T-helper 9 cell (primary cell): ENCODE data around the gene USP32.

Source experiments
- DNase-seq: peaks from one replicate; pipeline ENCODE4 v3.0.0-alpha.2; 2020

USP32 gene

DNA sequence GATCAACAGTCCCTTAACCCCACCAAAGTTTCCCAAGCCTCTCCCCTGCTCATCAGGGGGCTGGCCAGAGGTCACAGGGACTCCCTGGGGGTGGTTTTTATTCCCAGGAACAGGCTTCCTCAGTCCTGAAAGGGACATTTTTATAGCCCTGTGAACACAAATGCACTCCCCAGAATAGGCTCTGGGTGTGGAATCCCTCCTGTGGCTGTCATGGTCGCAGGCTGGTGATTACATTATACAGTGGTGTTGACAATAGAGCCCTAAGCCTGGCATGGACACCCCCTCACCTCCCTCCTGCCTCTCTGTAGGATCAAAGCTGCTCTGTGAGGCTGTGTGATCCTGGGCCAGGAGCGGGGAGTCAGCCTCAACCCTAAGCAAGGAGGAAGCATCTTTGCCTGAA is 243.6 kb downstream of the USP32 start:
- no peak for DNase-seq

- no peak for DNase-seq
Measured at GRCh38 chr17:60147553-60148223, 244.2 kb downstream of the USP32 start.

DNA sequence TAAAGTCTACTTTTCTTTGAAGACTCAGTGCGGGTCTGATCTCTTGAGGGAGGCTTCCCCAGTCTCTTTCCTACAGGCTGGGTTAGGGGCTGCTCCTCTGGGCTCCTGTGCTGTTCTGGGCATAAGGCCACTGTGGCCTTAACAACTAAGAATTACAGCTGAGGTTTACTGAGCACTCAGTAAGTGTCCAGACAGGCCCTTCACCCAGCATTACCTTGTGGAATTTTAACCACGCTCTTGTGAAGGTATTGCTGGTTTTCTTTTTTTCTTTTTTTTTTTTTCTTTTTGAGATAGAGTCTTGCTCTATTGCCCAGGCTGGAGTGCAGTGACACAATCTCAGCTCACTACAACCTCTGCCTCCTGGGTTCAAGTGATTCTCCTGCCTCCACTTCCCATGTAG is 245.7 kb downstream of the USP32 start:
- no peak for DNase-seq

DNA sequence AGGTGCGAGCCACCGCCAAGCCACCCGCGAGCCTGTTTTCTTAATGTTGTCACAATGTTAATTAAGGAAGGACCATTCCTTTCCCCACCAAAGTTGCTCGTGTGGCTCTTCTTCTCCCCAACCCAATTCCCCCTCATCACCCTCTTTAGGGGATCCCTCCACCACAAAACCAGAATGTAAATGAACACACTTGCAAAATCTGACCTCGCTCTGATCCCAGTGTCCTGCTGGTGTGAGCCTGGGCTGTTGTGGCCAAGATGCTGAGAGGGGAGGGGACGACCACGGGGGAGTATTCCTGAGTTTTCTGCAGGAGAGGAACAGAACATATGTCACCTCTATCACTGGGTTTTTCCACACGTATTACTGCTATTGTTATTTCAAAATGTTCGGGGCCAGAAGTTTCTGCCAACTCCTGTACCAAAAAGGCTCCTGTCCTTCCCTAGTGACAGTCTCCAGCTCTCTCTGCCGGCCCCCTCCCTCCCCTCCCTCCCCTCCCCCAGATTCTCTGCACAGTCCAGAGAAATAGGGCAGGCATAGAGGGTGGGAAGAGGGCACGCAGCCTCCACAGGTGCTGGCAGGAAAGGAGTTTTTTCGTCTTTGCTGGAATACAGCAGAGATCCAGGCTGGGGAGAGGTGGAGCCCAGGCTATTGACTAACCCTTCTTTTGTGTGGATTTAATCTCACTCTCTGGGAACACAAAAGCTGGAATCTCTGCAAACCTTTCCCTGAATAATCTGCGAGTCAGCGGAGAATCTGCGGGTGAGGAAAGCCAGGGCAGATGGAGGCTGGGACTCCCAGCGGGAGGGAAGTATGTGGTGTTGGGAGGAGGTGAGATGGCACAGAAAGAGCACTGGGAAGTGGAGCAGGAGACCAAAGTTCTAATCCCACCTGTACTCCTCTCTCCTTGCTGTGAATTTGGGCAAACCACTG is 246.7 kb downstream of the USP32 start:
- DNase-seq, result no peak

GRCh38 chr17:60142872-60143499 is 248.9 kb downstream of the USP32 start:
- DNase-seq, result peak; percentile 60

- DNase-seq, result no peak
Measured at GRCh38 chr17:60141111-60142018, 250.6 kb downstream of the USP32 start.

- DNase-seq, result peak; percentile 66
Measured at GRCh38 chr17:60139438-60140285, 252.3 kb downstream of the USP32 start.

GRCh38 chr17:60138769-60139437 is 253.0 kb downstream of the USP32 start:
- no peak for DNase-seq

- DNase-seq, result no peak
Measured at GRCh38 chr17:60137731-60138130, 254.2 kb downstream of the USP32 start.

DNA sequence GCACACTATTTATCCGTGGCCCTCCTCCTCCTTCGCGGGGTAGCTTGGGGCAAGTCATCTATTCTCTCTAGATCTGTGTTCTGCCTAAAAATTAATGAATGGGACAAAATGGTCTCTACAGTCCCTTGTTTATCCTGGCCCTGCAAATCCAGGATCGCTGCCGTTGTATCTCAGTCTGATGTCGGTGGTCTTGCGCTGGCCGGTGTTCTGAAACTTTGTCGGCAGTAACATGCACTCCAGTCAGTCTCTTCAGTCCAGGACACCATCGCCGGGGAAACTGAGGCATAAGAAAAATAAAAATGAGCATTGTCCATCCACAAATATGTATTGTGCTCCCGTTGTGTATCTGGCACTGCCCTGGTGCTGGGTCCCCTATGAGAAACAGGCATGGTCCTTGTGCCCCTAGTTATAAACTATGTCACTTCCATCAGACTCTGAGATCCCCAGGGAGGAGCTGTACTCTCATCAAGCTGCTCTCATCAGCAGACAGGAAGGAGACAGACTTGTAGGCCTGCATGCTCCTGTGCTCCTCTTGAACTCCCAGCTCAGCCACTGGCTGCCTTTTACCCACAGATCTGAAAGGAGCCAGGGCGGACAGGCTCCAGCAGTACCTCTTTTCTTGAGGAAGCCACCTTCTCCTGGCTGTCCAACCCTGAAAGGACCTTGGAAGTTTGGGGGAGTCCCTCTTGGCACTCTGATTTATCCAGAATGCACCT is 255.8 kb downstream of the USP32 start:
- no peak for DNase-seq

DNA sequence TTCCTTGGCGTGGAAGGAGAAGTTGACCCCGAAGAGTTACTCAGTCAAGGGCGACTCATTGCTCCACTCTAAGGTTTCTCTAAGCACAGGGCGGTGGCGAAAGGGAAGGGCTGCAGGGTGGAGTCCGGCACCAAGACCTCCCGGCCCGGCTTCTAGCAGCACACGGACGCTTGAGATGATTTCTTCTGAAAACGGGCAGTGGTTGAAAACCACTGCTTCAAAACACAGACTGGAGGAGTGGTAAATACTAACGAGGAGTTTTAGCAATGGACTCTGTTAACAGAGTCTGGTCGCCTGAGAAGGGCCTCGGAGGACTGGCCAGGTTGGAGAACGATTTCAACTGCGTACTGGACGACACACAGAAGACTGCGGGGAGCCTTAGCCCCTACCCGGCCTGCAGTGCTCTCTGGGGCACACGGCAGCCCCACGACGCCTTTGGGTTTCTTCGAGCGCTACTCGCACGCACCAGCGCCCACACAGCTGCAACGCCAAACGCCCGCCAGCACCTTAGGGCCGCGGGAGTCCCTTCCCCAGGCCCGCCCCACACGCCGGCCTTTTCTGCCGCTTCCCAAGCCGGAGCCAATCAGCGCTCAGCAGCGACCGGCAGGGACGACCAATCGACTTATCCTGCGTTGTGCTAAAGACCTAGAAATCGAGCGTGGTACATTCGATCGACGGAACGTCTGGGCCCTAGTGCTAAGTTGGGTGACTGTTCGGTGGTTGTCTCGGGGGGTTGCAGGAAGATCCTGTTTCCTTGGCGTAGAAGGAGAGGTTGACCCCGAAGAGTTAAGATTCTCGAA is 256.6 kb downstream of the USP32 start:
- peak; percentile 61 for DNase-seq

DNA sequence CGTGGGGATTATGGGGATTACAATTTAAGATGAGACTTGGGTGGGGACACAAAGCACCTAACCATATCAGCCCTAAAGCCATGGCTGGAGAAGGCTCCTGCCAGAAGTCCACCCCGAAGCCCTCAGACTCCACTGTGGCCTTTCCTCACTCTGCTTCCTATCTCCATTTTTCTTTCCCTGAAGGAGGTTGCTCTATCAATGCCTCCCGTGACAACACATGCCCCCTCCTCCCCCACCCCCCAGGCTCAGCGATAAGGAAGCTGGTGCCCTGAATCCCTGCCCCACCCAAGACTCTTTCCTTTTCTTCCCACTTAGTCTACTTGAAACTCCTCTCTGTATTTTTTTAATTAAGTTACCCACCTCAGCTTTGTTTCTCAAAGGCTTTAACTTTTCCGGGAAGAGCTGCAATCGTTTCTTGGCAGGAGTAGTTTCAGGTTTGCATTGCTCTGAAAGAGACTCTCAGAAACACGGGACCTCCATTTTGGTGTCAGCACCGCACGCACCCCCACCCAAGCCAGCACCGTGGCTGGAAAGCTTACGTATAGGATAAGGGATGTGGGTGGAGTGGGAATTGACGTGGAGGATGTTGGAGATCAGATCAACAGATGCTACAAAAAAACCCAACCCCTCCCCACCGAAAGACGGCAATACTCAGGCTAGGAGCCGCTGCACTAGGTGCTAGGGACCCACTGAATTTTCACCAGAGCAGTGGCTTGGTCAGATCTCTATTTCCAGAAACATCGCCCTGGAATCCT is 257.4 kb downstream of the USP32 start:
- DNase-seq, result no peak

DNA sequence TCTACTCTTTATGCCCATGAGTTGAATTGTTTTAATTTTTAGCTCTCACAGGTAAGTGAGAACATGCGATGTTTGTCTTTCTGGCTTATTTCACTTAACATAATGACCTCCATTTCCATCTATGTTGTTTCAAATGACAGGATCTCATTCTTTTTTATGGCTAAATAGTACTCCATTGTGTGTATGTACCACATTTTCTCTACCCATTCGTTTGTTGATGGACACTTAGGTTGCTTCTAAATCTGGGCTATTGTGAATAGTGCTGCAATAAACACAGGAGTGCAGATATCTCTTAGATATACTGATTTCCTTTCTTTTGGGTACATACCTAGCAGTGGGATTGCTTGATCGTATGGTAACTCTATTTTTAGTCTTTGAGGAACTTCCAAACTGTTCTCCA is 261.5 kb downstream of the USP32 start:
- no peak for DNase-seq

- DNase-seq, result no peak
Measured at GRCh38 chr17:60129164-60129563, 262.8 kb downstream of the USP32 start.
